Astrocyte of the cerebellum (primary cell): ENCODE measurements around the gene TMEM117.
"Not testable (repeated sequence)": the region's sequence is repeated elsewhere in the genome, so short reads cannot be mapped to it uniquely, and the experiment has no call there.

ENCODE experiments used
- DNase-seq: peaks from one replicate; pipeline ENCODE4 v3.0.0-alpha.2; 2011; ENCODE audit warnings: low read depth
- H3K4me3 ChIP-seq: 2 replicates; pipeline ENCODE4 v1.5.1; 2011; ENCODE audit warnings: mild to moderate bottlenecking, low read depth, low read length, moderate library complexity
- CTCF ChIP-seq: IDR thresholded peaks from 2 replicates; pipeline ENCODE4 v1.5.1; 2012; ENCODE audit warnings: low read length, low read depth, moderate library complexity, mild to moderate bottlenecking; ENCODE audit errors: missing control alignments
- in situ Hi-C: cut with HindIII; loops from 2 replicates; pipeline ENCODE4 v1.10.0; 2017; ENCODE audit warnings: low sequenced_read_pairs

Gene TMEM117

GRCh38 chr12:44377443-44378187, 541.7 kb downstream of the TMEM117 start:
- TF ChIP-seq CTCF, result no peak
- H3K4me3 ChIP-seq, result no peak overlapping the region
- in situ Hi-C loops, result no loop called here
- no peak for DNase-seq

- in situ Hi-C loops, H3K4me3 ChIP-seq, DNase-seq: not testable (repeated sequence)
Measured at GRCh38 chr12:44379113-44379512, 543.2 kb downstream of the TMEM117 start.

DNA sequence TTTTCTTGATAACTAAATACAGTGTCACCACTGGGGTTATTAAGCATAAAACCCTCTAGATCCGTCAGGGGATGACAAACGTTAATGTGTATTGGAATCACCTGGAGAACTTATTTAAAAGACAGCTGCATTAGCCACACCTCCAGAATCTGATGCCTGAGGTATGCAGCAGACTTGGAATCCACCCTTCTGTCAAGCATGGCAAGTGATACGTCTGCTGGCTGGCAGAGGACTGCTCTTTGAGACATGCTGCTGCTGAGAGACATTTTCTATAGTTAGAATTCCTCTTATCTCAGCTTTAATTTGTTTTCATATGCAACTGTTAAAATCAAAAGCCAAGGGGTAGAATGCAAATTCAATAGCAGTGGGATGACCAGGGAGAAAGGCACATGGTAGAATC, 544.0 kb downstream of the TMEM117 start:
- no peak for TF ChIP-seq CTCF
- in situ Hi-C loops, result no loop called here
- H3K4me3 ChIP-seq, result no peak overlapping the region
- no peak for DNase-seq

DNA sequence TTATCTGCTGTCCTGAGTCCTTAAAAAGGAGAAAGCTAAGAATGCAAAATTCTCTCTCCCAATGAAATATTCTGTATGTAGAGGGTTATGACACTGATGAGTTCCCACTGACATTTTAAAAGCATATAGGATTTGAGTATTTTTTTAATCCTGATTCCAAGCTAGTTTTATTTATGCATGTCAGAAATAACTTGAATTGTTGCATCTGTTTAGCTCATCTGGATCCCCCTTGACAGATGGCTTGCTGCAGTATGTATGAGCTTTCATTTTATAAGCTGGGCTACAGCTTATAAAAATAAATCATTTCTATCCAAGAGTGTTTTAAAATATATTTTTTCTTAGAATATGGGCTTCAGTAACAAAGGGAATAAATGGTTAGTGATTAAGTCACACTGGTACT, 545.0 kb downstream of the TMEM117 start:
- no peak for DNase-seq
- TF ChIP-seq CTCF, result no peak
- H3K4me3 ChIP-seq, result no peak overlapping the region
- in situ Hi-C loops, result no loop called here

GRCh38 chr12:44381341-44381740, 545.5 kb downstream of the TMEM117 start:
- no peak for DNase-seq
- H3K4me3 ChIP-seq, result no peak overlapping the region
- TF ChIP-seq CTCF, result no peak
- in situ Hi-C loops, result no loop called here

- no peak overlapping the region for H3K4me3 ChIP-seq
- in situ Hi-C loops, result no loop called here
- no peak for TF ChIP-seq CTCF
- no peak for DNase-seq
Measured at GRCh38 chr12:44384136-44384535, 548.3 kb downstream of the TMEM117 start.

DNA sequence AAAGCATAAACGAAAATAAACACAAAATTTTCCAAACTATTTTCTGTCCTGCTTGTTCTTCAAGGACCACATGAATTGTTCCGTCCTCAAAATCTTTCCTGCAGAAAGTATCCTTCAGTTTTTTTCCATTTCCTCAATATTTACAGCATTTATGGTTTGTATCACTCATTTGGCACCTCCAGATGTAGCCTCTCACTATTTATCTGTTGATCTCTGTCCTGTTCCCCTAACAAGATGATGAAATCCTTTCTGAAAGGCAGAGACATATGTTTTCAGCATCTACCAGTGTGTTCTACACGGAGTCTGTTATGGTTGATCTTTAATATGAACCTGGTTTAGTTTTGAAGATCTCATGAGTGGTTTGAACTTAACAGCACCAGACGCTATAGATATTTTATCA, 550.1 kb downstream of the TMEM117 start:
- in situ Hi-C loops, result no loop called here
- H3K4me3 ChIP-seq, result no peak overlapping the region
- no peak for TF ChIP-seq CTCF
- no peak for DNase-seq
